HG03571 (cell line): ENCODE results near the gene COX7A2L.

Experiments
- ATAC-seq: cut with Tn5 transposase; IDR thresholded peaks from one replicate; pipeline ENCODE4 v1.9.1; 2021; ENCODE audit not compliant: unreplicated experiment

The COX7A2L gene

DNA sequence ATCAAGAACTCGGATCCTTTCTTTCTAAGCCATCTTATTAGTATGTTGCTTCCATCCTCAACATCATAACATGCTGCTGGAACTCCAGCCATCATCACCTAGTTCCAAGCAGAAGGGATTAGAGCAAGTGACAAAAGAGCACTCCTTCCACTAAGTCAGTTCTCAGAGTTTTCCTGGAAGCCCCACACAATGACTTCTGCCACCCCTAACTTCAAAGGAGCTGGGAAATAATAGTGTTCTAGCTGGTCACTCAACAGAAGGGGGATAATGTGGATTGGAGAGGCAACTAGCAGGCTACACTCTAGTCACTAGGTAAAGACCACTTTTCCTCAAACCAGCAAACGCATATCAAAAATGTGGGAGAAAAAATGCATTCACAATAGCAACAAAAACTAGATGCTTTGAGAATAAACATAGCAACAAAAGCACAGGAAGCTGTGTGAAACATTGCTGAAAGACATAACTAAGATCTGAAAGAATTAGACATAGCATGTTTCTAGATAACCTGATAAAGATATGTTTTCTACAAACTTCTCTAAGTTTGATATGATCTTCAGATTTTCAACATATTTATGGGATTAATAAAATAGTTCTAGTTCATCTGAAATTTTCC lies 39.5 kb downstream of the COX7A2L start:
- no peak for ATAC-seq

DNA sequence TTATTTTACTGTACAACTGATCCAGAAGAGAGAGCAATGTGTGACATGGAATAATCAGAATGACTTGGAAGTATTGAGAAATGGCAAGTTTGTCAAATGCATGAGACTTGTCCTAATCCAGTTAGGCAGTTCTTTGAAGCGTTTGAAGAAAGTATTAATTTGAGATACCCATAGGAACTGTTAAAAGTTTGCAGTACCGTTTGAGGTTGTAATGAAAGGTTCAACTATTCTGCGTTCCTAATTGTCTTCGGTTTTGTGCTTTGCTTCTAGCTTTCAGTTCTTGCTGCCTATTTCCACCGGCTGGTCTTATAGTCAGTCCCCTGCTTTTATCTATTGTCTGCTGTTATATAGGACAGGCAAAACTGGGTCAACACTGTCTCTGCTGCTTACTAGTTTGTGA lies 41.8 kb downstream of the COX7A2L start:
- no peak for ATAC-seq

DNA sequence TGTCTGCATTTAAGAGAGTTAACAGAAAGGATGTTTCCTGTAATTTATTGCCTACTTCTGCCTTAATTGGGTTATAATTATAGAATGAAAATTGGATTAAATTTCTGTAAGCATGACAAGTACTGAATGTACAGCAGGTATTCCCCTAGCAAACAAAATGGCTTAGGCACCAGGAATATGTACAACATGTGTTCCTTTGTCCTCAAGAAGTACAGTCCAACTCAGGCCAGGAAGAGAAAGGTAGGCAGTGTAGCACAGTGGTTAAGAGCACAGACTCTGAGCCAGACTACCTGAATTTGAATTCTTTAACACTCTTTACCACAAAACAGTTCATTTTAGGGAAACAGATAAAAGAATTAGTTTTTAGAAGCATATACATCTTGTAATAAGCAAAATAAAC lies 43.1 kb downstream of the COX7A2L start:
- ATAC-seq: no peak

DNA sequence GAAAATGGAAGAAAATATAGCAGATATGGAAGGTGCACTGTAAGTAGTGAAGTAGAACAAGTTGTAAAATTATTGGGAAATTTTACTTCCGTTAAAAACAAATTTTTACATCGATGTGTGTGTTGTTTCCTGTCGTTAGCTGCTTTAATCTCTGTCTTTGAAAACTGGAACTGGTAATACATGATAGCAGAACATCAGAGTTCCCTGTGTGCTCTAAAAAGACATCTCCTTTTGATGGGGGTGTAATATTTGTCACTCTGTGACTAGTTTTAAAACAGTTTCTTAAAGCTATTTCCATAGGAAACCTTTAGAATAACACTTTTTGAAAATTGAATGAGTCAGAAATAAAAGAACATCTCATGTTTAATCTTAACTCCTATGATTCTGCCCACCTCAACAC lies 43.5 kb downstream of the COX7A2L start:
- ATAC-seq: no peak

DNA sequence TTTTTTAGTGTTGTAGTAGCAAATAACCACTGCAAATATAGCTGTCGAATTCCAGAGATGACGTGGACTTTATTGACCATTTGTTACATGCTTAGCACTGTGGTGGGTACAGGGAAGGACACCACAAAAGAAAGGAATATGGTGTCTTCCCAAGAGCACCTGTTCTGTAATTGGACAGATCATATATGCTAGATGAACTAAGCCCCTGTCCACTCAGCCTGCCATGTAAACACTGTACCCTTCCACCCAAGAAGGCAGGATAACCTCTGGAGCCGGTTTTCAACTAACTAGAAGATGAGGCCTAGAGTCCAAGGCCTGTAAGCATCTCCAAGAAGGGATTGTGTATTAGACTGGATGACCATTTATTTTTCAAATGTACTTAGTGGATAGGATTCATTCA lies 44.1 kb downstream of the COX7A2L start:
- ATAC-seq: no peak

DNA sequence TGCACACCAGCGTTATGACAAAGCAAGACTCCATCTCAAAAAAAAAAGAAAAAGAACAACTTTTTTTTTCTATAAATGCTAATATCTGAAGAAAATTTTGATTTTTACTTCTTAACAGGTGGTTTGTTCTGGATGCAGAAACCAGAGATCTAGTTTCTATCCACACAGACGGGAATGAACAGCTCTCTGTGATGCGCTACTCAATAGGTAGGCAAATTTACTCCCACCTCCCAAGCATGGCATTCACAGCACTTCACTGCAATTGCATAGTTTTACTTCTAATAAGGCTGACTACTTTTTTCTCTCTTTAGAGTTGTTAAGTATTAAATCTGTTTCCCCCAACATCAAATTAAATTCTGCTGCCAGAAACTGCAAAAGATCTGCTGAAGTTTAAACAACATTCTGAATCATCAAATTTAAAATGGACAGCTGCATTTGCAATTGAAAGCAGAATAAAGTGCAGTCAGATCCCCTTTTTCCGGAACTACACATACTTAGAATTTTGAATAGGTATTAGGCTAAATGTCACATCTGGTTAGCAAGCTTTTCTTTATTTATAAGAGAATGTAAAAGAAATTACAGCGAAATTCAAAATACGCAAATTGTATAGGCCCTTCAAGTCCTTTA lies 45.1 kb downstream of the COX7A2L start:
- ATAC-seq: no peak

DNA sequence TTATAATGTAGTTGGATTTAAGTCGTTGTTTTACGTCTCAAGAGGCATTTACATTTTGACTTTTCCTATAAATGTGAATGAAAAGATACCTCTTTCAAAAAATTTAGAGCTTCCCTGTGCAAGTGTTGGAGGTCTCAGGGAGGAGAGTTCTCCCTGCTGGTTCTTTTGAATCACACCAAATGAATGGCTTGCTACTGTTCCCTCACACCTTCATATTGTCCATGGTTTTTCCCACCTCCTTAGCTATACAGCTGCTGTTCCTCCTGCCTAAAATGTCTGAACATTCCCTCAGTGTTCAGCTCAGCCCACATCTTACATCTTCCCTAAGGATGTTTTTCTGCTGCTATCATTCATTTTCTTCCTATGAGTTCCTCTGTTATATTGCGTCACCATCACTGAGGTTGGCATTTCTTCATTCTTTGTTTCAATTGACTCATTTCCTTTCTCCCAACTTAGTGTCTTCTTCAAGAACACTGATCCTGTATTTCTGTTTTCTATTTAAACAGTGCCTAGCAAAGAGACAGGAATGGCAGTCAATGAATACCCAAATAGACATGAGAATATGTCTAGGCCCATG lies 46.0 kb downstream of the COX7A2L start:
- ATAC-seq: no peak

DNA sequence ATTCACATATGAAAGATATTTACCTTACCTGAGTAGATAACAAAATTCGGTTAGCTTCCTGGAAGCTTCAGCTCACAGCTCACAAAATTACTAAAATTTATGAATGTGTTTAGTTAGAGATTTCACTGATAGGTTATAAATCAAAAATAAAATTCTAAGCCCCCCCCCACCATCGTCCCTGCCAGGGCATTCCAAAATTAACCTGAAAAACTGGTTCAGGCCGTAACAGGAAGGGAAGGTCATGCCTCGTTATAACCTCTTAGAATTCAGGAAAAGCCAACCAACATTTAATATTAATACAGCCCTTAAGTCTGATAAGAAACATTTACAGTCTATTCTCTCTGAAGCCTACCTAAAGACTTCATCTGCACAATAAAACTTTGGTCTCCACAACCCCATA lies 48.9 kb downstream of the COX7A2L start:
- no peak for ATAC-seq

DNA sequence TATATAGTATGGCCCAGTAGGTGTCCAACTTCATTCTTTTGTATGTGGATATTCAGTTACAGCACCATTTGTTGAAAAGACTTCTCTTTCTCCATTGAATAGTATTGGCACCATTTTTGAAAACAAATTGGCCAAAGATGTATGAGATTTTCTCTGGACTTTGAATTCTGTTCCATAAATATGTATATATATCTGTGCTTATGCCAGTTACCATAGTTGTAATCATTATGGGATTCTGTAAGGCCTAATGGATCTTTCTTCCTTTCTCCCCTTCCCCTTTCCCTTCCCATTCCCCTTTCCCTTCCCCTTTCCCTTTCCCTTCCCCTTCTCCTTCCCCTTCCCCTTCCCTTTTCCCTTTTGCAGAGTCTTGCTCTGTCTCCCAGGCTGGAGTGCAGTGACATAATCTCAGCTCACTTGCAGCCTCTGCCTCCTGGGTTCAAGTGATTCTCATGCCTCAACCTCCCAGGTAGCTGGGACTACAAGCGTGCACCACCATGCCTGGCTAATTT lies 51.0 kb downstream of the COX7A2L start:
- ATAC-seq: no peak

DNA sequence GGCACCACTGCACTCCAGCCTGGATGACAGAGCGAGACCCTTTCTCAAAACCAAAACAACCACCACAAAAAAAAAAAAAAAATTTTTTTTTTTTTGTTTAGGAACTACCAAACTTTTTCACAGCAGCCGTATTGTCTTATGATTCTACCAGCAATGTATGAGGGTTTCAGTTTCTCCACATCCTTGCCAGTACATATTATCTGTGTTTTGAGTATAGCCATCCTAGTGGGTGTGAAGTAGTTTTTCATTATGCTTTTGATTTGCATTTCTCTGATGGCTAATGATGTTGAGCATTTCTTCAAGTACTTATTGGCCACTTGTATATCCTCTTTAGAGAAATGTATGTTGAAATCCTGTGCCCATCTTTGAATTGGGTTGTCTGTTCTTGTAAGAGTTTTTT lies 51.7 kb downstream of the COX7A2L start:
- ATAC-seq: no peak

DNA sequence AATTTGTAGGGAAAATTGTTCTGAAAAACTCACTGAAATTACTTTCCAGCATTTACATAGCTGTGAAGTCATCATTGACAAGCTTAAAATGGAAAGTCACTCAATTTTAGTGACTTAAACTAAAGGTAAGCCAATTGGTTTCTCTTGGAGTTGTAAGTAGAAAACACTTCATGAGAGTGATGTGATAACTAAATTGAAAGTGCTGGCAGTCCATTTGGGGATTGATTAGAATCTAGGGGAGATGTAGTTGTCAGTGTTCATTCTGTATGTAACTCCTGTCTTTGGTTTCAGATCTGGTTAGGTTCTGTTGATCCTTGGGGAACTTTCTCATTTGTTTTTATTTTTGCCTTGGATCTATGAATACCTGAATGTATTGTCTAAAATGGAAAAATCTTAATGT lies 53.8 kb downstream of the COX7A2L start:
- ATAC-seq: no peak

DNA sequence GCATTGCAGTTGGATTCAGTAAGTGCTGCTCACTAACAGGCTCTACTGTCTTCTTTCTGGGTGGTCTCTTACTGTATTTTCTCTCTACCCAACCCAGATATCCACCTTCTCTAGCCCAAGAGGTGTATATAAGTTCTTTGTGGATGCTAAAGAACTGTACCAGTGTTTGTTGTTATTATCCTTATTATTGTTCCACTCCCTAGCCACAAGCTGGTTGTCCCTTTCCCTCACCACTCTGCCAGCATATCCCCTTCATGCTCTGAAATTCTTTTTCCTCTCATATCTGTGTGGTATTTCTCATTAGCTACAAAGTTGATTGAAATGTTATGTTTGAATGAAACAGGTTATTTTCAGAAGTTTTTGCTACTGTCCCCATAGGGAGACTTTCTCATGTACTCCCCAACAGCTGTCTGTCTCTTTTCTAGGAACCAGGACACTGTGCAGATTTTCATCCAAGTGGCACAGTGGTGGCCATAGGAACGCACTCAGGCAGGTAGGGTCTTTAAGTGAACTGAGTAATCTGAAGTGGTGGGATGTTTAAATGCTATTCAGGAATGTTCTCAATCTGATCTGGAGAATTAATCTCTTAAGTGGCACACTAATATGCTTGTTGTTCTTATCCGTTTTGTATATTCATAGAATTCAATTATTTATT lies 56.8 kb downstream of the COX7A2L start:
- no peak for ATAC-seq

DNA sequence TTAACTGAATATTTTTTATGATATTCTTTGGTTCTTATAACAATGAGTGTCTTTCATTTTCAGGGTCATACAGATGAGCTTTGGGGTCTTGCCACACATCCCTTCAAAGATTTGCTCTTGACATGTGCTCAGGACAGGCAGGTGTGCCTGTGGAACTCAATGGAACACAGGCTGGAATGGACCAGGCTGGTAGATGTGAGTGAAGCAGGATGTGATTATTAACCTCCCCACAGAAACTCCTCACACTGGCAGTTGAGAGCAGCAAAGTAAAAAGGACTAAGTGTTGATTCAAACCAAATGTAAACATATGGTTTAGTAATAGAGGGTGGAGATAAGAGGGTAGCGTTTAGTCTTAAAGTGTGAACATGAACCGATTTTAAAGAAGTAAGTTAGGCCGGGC lies 57.8 kb downstream of the COX7A2L start:
- no peak for ATAC-seq

DNA sequence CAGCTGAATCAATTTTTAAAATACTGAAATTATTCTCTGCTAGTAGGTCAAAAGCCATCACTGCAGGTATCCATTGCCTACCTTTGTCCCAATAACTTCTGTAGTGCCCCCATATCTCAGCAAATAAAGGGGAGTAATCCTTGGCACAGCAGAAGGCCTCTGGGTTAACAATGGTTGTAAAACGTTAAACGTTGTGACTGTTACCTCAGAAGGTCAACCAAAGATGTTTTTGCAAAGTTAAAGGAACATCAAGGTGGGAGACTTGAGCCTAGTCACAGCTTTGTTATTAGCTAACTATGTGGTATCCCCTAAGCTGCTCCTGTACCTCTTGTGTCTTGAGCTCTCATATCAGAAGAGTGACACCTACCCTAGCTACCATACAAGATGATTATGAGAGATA lies 60.5 kb downstream of the COX7A2L start:
- ATAC-seq: no peak
